ENCODE measurements around the gene MCUB. TPM values are rescaled to one million over a fixed set of nuclear protein-coding genes. Genes with fewer than 3 reads are reported as not detected.

The MCUB gene
- total RNA-seq, 1 donor from 2014 or later = 7.2 TPM

- peak overlapping the region; percentile 93 for H3K27ac Mint-ChIP-seq (ENCODE audit: unreplicated experiment)
Measured at GRCh38 chr4:109701566-109702410, 141.7 kb downstream of the MCUB start.

GRCh38 chr4:109702950-109703663 is 143.1 kb downstream of the MCUB start, which contains the start of gene CASP6:
Gene CASP6, minus strand, starts transcription at chr4:109703445. Its CDS starts 50 bp downstream, at chr4:109703395.
- no peaks in the 10 kb centered on the region for H3K9me3 Mint-ChIP-seq (ENCODE audit: low read depth)
- DNase-seq (ENCODE audit: low spot score) = no peak
- peak within 1 kb of the TSS; percentile 93 for H3K4me3 Mint-ChIP-seq (ENCODE audit: unreplicated experiment)
- peak within 1 kb of the TSS; percentile 93 for H3K27ac Mint-ChIP-seq (ENCODE audit: unreplicated experiment)
- no peaks in the 10 kb centered on the region for H3K27me3 Mint-ChIP-seq (ENCODE audit: low read depth)
- TF ChIP-seq CTCF (IDR thresholded peaks at IDR 0.05) = peak; percentile 87
- peaks cover 22% of the 10 kb centered on the region for H3K4me1 Mint-ChIP-seq (ENCODE audit: low read depth)
- H3K36me3 Mint-ChIP-seq (ENCODE audit: low read depth) = no peaks in the 10 kb centered on the region

More at GRCh38 chr4:109701566-109702410, 141.7 kb downstream of the MCUB start:
- no peaks in the 10 kb centered on the region for H3K27me3 Mint-ChIP-seq (ENCODE audit: low read depth)
- peaks cover 22% of the 10 kb centered on the region for H3K4me1 Mint-ChIP-seq (ENCODE audit: low read depth)
- no peak for TF ChIP-seq CTCF (IDR thresholded peaks at IDR 0.05)
- H3K4me3 Mint-ChIP-seq (ENCODE audit: unreplicated experiment) = peak overlapping the region; percentile 93
- H3K9me3 Mint-ChIP-seq (ENCODE audit: low read depth) = no peaks in the 10 kb centered on the region
- H3K36me3 Mint-ChIP-seq (ENCODE audit: low read depth) = peaks cover 7% of the 10 kb centered on the region
- DNase-seq (ENCODE audit: low spot score) = no peak

- no peak for TF ChIP-seq CTCF (IDR thresholded peaks at IDR 0.05)
- Mint-ChIP-seq H3K4me3 (ENCODE audit: unreplicated experiment) (peak overlapping the region; percentile 93), H3K27ac (ENCODE audit: unreplicated experiment) (peak overlapping the region; percentile 69), H3K4me1 (ENCODE audit: low read depth) (peaks cover 22% of the 10 kb centered on the region), H3K36me3 (ENCODE audit: low read depth) (no peaks in the 10 kb centered on the region), H3K27me3 (ENCODE audit: low read depth) (no peaks in the 10 kb centered on the region), H3K9me3 (ENCODE audit: low read depth) (no peaks in the 10 kb centered on the region)
- no peak for DNase-seq (ENCODE audit: low spot score)
Measured at GRCh38 chr4:109703664-109704361, 143.8 kb downstream of the MCUB start.

GRCh38 chr4:109708435-109708834 is 148.4 kb downstream of the MCUB start:
- Mint-ChIP-seq H3K27me3 (ENCODE audit: low read depth) (no peaks in the 10 kb centered on the region), H3K4me1 (ENCODE audit: low read depth) (peaks cover 6% of the 10 kb centered on the region), H3K9me3 (ENCODE audit: low read depth) (no peaks in the 10 kb centered on the region), H3K4me3 (ENCODE audit: unreplicated experiment) (no peak overlapping the region), H3K36me3 (ENCODE audit: low read depth) (peaks cover 3% of the 10 kb centered on the region), H3K27ac (ENCODE audit: unreplicated experiment) (no peak overlapping the region)
- no peak for DNase-seq (ENCODE audit: low spot score)
- TF ChIP-seq CTCF (IDR thresholded peaks at IDR 0.05) = no peak

- DNase-seq (ENCODE audit: low spot score) = no peak
- Mint-ChIP-seq H3K27me3 (ENCODE audit: low read depth) (no peaks in the 10 kb centered on the region), H3K4me3 (ENCODE audit: unreplicated experiment) (no peak overlapping the region), H3K36me3 (ENCODE audit: low read depth) (peaks cover 3% of the 10 kb centered on the region), H3K27ac (ENCODE audit: unreplicated experiment) (no peak overlapping the region), H3K4me1 (ENCODE audit: low read depth) (peaks cover 1% of the 10 kb centered on the region), H3K9me3 (ENCODE audit: low read depth) (no peaks in the 10 kb centered on the region)
- TF ChIP-seq CTCF (IDR thresholded peaks at IDR 0.05) = no peak
Measured at GRCh38 chr4:109708990-109709389, 148.9 kb downstream of the MCUB start.
